ENCODE results near the gene FBLN2. TPM values are rescaled to one million over a fixed set of nuclear protein-coding genes. Genes with fewer than 3 reads are reported as not detected.
A peak's percentile ranks its signal among the peaks of the same experiment; 100 is the strongest.

The FBLN2 gene
- polyA plus RNA-seq, 2 of the 4 experiments (the other 2 are of a cell fraction): 1.1 to 2.7 TPM

DNA sequence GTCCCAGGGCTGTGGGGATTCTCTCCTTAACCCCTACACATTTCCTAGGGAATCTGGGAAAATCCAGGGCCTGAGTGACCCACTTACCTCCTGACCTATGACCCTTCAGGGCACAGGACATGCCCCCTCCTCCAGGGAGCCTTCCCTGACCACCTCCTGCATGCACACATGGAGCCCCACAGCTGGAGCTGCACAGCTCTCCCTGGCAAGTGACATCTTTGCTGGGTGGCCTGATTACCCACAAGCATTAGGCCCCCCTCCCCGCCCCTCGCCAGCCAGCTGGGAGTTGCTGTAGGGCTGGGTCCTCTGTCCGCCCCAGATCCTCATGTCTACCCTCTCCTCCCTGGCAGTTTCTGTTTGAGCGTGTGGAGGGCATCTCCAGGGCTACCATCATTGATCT is 47.4 kb upstream of the FBLN2 start:
- 88% methylated on average over 2 of the region's 4 CpGs for WGBS (ENCODE audit: missing lambda C conversion rate)
- Histone ChIP-seq H3K9me3 (no peaks in the 10 kb centered on the region), H3K4me2 (no peak overlapping the region), H3K4me3 (no peak overlapping the region), H3K27ac (no peak overlapping the region), H3K4me1 (peaks cover 6% of the 10 kb centered on the region; the same call in 1 of the 3 replicates)
- FAIRE-seq: no peak
- TF ChIP-seq HDAC2 (IDR thresholded peaks at IDR 0.05) (no peak), RCOR1 (IDR thresholded peaks at IDR 0.05; ENCODE audit: low read depth, low read length) (no peak), ZFP36 (IDR thresholded peaks at IDR 0.05; ENCODE audit: borderline replicate concordance, partially characterized antibody) (peak; percentile 59)
- ATAC-seq: no peak
- ChIA-PET CTCF (interaction anchor here (1.2 to 11.8 kb wide), 3 partner anchors 37 to 142 kb away, joined by 4 to 1096 read pairs (median 28); no protein-coding TSS in a partner anchor), POLR2A (no interaction called here)
- no peak for DNase-seq (ENCODE audit: low read depth in 1 of 2, low spot score in 1 of 2)

DNA sequence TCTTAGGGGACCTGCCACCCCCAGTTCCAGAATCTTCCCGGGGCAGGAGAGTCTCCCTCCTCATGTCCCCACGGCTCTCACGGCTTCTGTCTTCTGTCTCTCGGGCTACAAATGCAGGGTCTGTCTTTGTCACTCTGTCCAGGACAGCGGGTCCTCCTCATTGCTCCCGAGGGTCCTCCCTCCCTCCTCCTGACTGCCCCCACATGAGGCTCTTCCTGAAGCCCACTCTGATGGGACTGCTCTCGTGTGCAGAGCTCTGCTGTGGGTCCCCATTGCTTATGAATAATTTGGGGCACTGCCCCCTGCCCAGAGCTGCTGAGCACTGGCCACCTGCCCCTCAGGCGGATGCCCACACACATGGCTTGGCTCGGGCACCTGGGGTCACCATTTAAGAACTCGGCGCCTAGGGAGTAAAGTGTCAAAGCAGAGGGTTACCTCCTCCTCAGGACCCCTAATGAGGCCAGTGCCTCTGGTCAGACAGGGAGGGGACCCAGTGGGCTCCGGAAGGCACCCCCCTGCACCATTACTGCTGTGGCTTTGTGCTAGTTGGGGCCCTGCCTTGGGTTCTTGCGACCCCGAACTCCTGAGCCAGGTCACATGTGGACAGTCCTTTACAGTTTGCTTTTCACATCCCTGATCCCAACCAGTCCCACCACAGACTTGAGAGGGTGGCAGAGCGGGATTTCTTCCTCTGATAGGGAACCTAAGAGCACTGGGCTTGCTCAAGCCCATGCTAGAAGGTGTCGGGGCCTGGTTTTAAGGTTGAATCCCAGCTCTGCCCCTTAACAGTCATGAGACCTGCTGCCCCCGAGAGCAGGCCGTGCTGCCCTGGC is 46.8 kb upstream of the FBLN2 start:
- H3K9me3 ChIP-seq: no peaks in the 10 kb centered on the region
- H3K4me1 ChIP-seq: peaks cover 6% of the 10 kb centered on the region; the same call in 1 of the 3 replicates
- no peak overlapping the region for H3K27ac ChIP-seq
- TF ChIP-seq EHF (CRISPR knock-in tag; IDR thresholded peaks at IDR 0.05): no peak
- ChIA-PET CTCF (interaction anchor here (1.2 to 11.8 kb wide), 3 partner anchors 36 to 141 kb away, joined by 4 to 1096 read pairs (median 28); no protein-coding TSS in a partner anchor), POLR2A (no interaction called here)
- no peak overlapping the region for H3K4me2 ChIP-seq
- DNase-seq (ENCODE audit: low read depth in 1 of 2, low spot score in 1 of 2): no peak
- ATAC-seq: no peak
- H3K4me3 ChIP-seq: no peak overlapping the region
- 82% methylated on average over 16 of the region's 18 CpGs for WGBS (ENCODE audit: missing lambda C conversion rate)
- no peak for FAIRE-seq

DNA sequence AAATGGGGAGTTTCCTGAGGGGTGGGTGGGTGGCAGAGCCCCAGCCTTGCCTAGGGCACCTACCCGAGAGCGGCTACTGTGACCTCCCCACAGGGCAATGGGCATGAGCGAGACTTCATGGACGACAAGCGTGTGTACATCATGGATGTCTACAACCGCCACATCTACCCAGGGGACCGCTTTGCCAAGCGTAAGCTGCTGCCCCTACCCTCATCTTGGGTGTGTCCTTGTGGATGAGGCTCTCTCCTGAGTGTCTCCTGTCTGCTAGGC is 46.2 kb upstream of the FBLN2 start:
- Histone ChIP-seq H3K27ac (no peak overlapping the region), H3K9me3 (no peaks in the 10 kb centered on the region), H3K4me2 (no peak overlapping the region), H3K4me1 (peaks cover 6% of the 10 kb centered on the region; the same call in 1 of the 3 replicates), H3K4me3 (no peak overlapping the region)
- ATAC-seq (no peak), DNase-seq (ENCODE audit: low read depth in 1 of 2, low spot score in 1 of 2) (no peak), FAIRE-seq (no peak)
- WGBS (ENCODE audit: missing lambda C conversion rate): 93% methylated on average over 8 of the region's 8 CpGs
- TF ChIP-seq EHMT2 (IDR thresholded peaks at IDR 0.05; ENCODE audit: low read depth): no peak
- TF ChIP-seq, protein P1, sequence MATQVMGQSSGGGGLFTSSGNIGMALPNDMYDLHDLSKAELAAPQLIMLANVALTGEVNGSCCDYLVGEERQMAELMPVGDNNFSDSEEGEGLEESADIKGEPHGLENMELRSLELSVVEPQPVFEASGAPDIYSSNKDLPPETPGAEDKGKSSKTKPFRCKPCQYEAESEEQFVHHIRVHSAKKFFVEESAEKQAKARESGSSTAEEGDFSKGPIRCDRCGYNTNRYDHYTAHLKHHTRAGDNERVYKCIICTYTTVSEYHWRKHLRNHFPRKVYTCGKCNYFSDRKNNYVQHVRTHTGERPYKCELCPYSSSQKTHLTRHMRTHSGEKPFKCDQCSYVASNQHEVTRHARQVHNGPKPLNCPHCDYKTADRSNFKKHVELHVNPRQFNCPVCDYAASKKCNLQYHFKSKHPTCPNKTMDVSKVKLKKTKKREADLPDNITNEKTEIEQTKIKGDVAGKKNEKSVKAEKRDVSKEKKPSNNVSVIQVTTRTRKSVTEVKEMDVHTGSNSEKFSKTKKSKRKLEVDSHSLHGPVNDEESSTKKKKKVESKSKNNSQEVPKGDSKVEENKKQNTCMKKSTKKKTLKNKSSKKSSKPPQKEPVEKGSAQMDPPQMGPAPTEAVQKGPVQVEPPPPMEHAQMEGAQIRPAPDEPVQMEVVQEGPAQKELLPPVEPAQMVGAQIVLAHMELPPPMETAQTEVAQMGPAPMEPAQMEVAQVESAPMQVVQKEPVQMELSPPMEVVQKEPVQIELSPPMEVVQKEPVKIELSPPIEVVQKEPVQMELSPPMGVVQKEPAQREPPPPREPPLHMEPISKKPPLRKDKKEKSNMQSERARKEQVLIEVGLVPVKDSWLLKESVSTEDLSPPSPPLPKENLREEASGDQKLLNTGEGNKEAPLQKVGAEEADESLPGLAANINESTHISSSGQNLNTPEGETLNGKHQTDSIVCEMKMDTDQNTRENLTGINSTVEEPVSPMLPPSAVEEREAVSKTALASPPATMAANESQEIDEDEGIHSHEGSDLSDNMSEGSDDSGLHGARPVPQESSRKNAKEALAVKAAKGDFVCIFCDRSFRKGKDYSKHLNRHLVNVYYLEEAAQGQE (IDR thresholded peaks at IDR 0.05): no peak
- ChIA-PET CTCF (interaction anchor here (11.8 kb wide), 1 partner anchor 140 kb away, joined by 1096 read pairs; no protein-coding TSS in a partner anchor), POLR2A (no interaction called here)

DNA sequence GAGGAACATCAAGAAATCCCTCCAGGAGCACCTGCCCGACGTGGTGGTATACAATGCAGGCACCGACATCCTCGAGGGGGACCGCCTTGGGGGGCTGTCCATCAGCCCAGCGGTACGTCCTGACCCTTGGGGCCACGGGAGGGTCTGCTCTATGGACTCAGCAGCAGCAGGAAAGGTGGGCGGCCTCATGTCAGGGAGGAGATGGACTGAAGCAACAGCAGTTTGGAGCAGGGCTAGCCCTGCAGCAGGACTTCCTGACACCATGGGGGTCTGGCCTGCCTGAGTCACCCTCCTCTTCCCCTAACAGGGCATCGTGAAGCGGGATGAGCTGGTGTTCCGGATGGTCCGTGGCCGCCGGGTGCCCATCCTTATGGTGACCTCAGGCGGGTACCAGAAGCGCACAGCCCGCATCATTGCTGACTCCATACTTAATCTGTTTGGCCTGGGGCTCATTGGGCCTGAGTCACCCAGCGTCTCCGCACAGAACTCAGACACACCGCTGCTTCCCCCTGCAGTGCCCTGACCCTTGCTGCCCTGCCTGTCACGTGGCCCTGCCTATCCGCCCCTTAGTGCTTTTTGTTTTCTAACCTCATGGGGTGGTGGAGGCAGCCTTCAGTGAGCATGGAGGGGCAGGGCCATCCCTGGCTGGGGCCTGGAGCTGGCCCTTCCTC is 44.6 kb upstream of the FBLN2 start:
- Histone ChIP-seq H3K27ac (peak overlapping the region in 1 of 2 experiments; percentile 71; a peak in 2 of 6 replicates), H3K4me2 (no peak overlapping the region), H3K9me3 (no peaks in the 10 kb centered on the region), H3K4me3 (no peak overlapping the region), H3K4me1 (peaks cover 6% of the 10 kb centered on the region; the same call in 1 of the 3 replicates)
- TF ChIP-seq, protein P2, sequence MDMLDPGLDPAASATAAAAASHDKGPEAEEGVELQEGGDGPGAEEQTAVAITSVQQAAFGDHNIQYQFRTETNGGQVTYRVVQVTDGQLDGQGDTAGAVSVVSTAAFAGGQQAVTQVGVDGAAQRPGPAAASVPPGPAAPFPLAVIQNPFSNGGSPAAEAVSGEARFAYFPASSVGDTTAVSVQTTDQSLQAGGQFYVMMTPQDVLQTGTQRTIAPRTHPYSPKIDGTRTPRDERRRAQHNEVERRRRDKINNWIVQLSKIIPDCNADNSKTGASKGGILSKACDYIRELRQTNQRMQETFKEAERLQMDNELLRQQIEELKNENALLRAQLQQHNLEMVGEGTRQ (IDR thresholded peaks at IDR 0.05): peak; percentile 30; the same call in 1 of the 2 replicates
- no peak for TF ChIP-seq MYC (IDR thresholded peaks at IDR 0.05; ENCODE audit: borderline replicate concordance, low read length)
- ChIA-PET CTCF (interaction anchor here (0.8 to 14.0 kb wide), 4 partner anchors 9 to 139 kb away, joined by 3 to 1096 read pairs (median 50); no protein-coding TSS in a partner anchor), POLR2A (no interaction called here)
- no peak for FAIRE-seq
- WGBS (ENCODE audit: missing lambda C conversion rate): 72% methylated on average over 20 of the region's 23 CpGs
- ATAC-seq: peak in 1 of 2 experiments; percentile 23; a peak in 2 of 6 replicates
- DNase-seq (ENCODE audit: low read depth in 1 of 2, low spot score in 1 of 2): no peak

All from A549 (cell line).